HepG2 (cell line): Measurements from ENCODE around the gene NUDCD3. TPM values are rescaled to one million over a fixed set of nuclear protein-coding genes. Genes with fewer than 3 reads are reported as not detected.

ENCODE experiments used
- HOXA3 ChIP-seq: sonication (generic); formaldehyde crosslinking; IDR thresholded peaks from 2 replicates; pipeline ENCODE4 v1.5.0; 2020; ENCODE audit warnings: missing genetic modification reagents
- MAF1 ChIP-seq: sonication (generic); formaldehyde crosslinking; IDR thresholded peaks from 2 replicates; pipeline ENCODE4 v1.5.0; 2020; ENCODE audit warnings: missing genetic modification reagents, borderline replicate concordance
- MAFG ChIP-seq: sonication (generic); formaldehyde crosslinking; IDR thresholded peaks from 2 replicates; pipeline ENCODE4 v1.5.1; 2020; ENCODE audit warnings: mild to moderate bottlenecking, missing genetic modification reagents
- SPEN ChIP-seq: sonication (generic); formaldehyde crosslinking; IDR thresholded peaks from 2 replicates; pipeline ENCODE4 v1.5.1; 2020; ENCODE audit warnings: low read depth, mild to moderate bottlenecking, missing genetic modification reagents
- TOPORS ChIP-seq: sonication (generic); formaldehyde crosslinking; IDR thresholded peaks from 2 replicates; pipeline ENCODE4 v1.8.0; 2023; ENCODE audit warnings: mild to moderate bottlenecking, missing genetic modification reagents
- ZNF101 ChIP-seq: sonication (generic); formaldehyde crosslinking; IDR thresholded peaks from 2 replicates; pipeline ENCODE4 v1.4.0; 2020; ENCODE audit warnings: mild to moderate bottlenecking, low read depth, missing genetic modification reagents, borderline replicate concordance
- ZNF354B ChIP-seq: sonication (generic); formaldehyde crosslinking; IDR thresholded peaks from 2 replicates; pipeline ENCODE4 v1.8.0; 2022; ENCODE audit warnings: mild to moderate bottlenecking, missing genetic modification reagents
- ZNF550 ChIP-seq: sonication (generic); formaldehyde crosslinking; IDR thresholded peaks from 2 replicates; pipeline ENCODE4 v1.4.0; 2020; ENCODE audit warnings: mild to moderate bottlenecking, missing genetic modification reagents, borderline replicate concordance
- ZNF672 ChIP-seq: sonication (generic); formaldehyde crosslinking; IDR thresholded peaks from 2 replicates; pipeline ENCODE4 v1.8.1; 2022; ENCODE audit warnings: missing genetic modification reagents
- ZZZ3 ChIP-seq: sonication (generic); formaldehyde crosslinking; IDR thresholded peaks from 2 replicates; pipeline ENCODE4 v1.4.0; 2020; ENCODE audit warnings: missing genetic modification reagents, mild to moderate bottlenecking, borderline replicate concordance
- polyA plus RNA-seq, 8 experiments: library from polyadenylated mRNA; depleted of rRNA in 3 of 8; stranded (reverse) in 7 of 8; unstranded in 1 of 8; fragments of >200 nt; fragmentation: Illumina TruSeq in 4 of 8; extraction: Trizol in 4 of 8; gene quantifications; 2 replicates each; pipeline versions ENCODE4 v1.2.1 to v1.2.3, GENCODE V29; 2011 to 2016; ENCODE audit warnings: low read depth in 4 of 8, missing spikeins in 1 of 8, mixed read lengths in 1 of 8; ENCODE audit not compliant: insufficient read depth in 1 of 8
- total RNA-seq, 5 experiments: library from RNA; depleted of rRNA; stranded (reverse); fragments of >200 nt; fragmentation: Illumina TruSeq; extraction: Trizol; gene quantifications; 2 replicates each; pipeline ENCODE4 v1.2.3, GENCODE V29; 2016; ENCODE audit warnings: low read depth in 1 of 5
- TF ChIP-seq, protein P1 (sequence below): sonication (generic); formaldehyde crosslinking; IDR thresholded peaks from 2 replicates; pipeline ENCODE4 v1.5.0; 2020; ENCODE audit warnings: missing genetic modification reagents
- TF ChIP-seq, protein P2 (sequence below): sonication (generic); formaldehyde crosslinking; IDR thresholded peaks from 2 replicates; pipeline ENCODE4; 2020; ENCODE audit warnings: missing genetic modification reagents, mild to moderate bottlenecking, borderline replicate concordance
- TF ChIP-seq, protein P3 (sequence below): sonication (generic); formaldehyde crosslinking; IDR thresholded peaks from 2 replicates; pipeline ENCODE4 v1.4.0; 2020; ENCODE audit warnings: missing genetic modification reagents
- TF ChIP-seq, protein P4 (sequence below): sonication (generic); formaldehyde crosslinking; IDR thresholded peaks from 2 replicates; pipeline ENCODE4 v1.5.0; 2020; ENCODE audit warnings: missing genetic modification reagents

NUDCD3 gene
- total and polyA plus RNA-seq, 2 of the 13 experiments (the other 11 are each of a cell fraction or from before 2014, with no cell fraction given), result 20.8 to 49.9 TPM

DNA sequence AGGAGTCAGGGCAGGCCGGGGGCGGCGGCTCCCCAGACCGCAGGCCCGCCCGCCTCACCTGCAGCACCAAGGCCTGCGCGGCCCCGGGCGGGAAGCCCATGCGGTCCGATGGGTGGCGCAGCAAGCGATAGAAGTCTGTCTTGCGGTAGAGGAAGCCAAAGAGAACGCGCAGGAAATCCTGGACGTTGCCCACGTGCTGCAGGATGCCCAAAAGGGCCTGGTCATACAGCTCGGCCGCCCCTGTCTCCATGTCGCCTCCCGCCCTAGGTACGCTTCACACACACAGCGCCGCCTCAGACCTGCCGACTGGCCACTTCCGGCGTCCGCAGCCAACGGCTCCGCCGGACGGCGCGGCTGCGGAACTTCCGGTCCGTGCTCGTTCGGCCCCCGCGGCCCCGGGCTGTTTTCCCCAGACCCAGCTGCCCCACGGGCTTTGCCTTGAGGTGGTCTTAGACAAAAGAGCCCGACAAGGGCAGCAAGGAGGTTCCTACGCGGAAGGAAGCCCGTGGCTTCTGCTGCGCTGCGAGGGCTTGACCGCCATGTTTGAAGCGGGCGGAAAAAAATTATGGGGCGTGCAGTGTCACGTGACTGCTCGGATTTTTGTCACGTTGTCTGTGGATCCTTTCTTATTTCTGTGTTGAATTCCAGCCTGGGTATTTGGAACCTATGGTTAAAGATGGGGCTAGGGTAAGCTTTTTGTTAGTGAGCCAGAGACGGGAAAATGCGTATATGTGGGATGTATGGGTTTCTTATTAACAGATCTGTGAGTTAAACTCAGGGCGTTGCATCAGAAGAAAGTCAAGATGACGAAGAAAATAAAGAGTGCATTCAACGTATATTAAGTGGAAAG lies at the start of gene NUDCD3 (continued):
- TF ChIP-seq, protein P1, sequence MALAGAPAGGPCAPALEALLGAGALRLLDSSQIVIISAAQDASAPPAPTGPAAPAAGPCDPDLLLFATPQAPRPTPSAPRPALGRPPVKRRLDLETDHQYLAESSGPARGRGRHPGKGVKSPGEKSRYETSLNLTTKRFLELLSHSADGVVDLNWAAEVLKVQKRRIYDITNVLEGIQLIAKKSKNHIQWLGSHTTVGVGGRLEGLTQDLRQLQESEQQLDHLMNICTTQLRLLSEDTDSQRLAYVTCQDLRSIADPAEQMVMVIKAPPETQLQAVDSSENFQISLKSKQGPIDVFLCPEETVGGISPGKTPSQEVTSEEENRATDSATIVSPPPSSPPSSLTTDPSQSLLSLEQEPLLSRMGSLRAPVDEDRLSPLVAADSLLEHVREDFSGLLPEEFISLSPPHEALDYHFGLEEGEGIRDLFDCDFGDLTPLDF (CRISPR knock-in tag), result no peak; the same call in 1 of the 2 replicates
- TF ChIP-seq MAFG (CRISPR knock-in tag) (no peak), ZNF354B (no peak), ZNF101 (no peak), MAF1 (CRISPR knock-in tag) (no peak), ZNF672 (CRISPR knock-in tag) (no peak), HOXA3 (CRISPR knock-in tag) (peak; percentile 96), SPEN (peak; percentile 85; the same call in 1 of the 2 replicates), TOPORS (CRISPR knock-in tag) (no peak), ZNF550 (CRISPR knock-in tag) (no peak), ZZZ3 (peak; percentile 44; the same call in 1 of the 2 replicates)
- TF ChIP-seq, protein P2, sequence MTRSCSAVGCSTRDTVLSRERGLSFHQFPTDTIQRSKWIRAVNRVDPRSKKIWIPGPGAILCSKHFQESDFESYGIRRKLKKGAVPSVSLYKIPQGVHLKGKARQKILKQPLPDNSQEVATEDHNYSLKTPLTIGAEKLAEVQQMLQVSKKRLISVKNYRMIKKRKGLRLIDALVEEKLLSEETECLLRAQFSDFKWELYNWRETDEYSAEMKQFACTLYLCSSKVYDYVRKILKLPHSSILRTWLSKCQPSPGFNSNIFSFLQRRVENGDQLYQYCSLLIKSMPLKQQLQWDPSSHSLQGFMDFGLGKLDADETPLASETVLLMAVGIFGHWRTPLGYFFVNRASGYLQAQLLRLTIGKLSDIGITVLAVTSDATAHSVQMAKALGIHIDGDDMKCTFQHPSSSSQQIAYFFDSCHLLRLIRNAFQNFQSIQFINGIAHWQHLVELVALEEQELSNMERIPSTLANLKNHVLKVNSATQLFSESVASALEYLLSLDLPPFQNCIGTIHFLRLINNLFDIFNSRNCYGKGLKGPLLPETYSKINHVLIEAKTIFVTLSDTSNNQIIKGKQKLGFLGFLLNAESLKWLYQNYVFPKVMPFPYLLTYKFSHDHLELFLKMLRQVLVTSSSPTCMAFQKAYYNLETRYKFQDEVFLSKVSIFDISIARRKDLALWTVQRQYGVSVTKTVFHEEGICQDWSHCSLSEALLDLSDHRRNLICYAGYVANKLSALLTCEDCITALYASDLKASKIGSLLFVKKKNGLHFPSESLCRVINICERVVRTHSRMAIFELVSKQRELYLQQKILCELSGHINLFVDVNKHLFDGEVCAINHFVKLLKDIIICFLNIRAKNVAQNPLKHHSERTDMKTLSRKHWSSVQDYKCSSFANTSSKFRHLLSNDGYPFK (CRISPR knock-in tag), result peak; percentile 92; the same call in 1 of the 2 replicates
- TF ChIP-seq, protein P3, sequence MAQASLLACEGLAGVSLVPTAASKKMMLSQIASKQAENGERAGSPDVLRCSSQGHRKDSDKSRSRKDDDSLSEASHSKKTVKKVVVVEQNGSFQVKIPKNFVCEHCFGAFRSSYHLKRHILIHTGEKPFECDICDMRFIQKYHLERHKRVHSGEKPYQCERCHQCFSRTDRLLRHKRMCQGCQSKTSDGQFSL (CRISPR knock-in tag), result no peak
- TF ChIP-seq, protein P4, sequence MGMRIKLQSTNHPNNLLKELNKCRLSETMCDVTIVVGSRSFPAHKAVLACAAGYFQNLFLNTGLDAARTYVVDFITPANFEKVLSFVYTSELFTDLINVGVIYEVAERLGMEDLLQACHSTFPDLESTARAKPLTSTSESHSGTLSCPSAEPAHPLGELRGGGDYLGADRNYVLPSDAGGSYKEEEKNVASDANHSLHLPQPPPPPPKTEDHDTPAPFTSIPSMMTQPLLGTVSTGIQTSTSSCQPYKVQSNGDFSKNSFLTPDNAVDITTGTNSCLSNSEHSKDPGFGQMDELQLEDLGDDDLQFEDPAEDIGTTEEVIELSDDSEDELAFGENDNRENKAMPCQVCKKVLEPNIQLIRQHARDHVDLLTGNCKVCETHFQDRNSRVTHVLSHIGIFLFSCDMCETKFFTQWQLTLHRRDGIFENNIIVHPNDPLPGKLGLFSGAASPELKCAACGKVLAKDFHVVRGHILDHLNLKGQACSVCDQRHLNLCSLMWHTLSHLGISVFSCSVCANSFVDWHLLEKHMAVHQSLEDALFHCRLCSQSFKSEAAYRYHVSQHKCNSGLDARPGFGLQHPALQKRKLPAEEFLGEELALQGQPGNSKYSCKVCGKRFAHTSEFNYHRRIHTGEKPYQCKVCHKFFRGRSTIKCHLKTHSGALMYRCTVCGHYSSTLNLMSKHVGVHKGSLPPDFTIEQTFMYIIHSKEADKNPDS (CRISPR knock-in tag), result no peak
